ENCODE results near the gene SIM2.

The SIM2 gene

GRCh38 chr21:36717976-36718375, 19.1 kb downstream of the SIM2 start:
- DNase-seq = no peak

- peak; percentile 81 to 83 for DNase-seq
Measured at GRCh38 chr21:36718951-36719501, 20.1 kb downstream of the SIM2 start.

- DNase-seq = peak; percentile 34 to 81
Measured at GRCh38 chr21:36719614-36720013, 20.7 kb downstream of the SIM2 start.

GRCh38 chr21:36721817-36722216, 22.9 kb downstream of the SIM2 start:
- DNase-seq = no peak

- DNase-seq = no peak
Measured at GRCh38 chr21:36722370-36723368, 23.8 kb downstream of the SIM2 start.

GRCh38 chr21:36723371-36723881, 24.5 kb downstream of the SIM2 start:
- DNase-seq = no peak

GRCh38 chr21:36724660-36725059, 25.7 kb downstream of the SIM2 start:
- DNase-seq = no peak

- DNase-seq = no peak
Measured at GRCh38 chr21:36725793-36726386, 27.0 kb downstream of the SIM2 start.

GRCh38 chr21:36727866-36728265, 29.0 kb downstream of the SIM2 start:
- no peak for DNase-seq

- DNase-seq = no peak
Measured at GRCh38 chr21:36728371-36729111, 29.6 kb downstream of the SIM2 start.

GRCh38 chr21:36729310-36729970, 30.5 kb downstream of the SIM2 start:
- no peak for DNase-seq

GRCh38 chr21:36730291-36731281, 31.7 kb downstream of the SIM2 start:
- no peak for DNase-seq

- DNase-seq = no peak
Measured at GRCh38 chr21:36732217-36732616, 33.3 kb downstream of the SIM2 start.

- DNase-seq = no peak
Measured at GRCh38 chr21:36732761-36733160, 33.8 kb downstream of the SIM2 start.

- DNase-seq = no peak
Measured at GRCh38 chr21:36733857-36734256, 34.9 kb downstream of the SIM2 start.

GRCh38 chr21:36734367-36735200, 35.7 kb downstream of the SIM2 start:
- DNase-seq = no peak

- no peak for DNase-seq
Measured at GRCh38 chr21:36735201-36735515, 36.2 kb downstream of the SIM2 start.

GRCh38 chr21:36735724-36736320, 36.9 kb downstream of the SIM2 start:
- DNase-seq = no peak

- no peak for DNase-seq
Measured at GRCh38 chr21:36738489-36739126, 39.7 kb downstream of the SIM2 start.

Measured in NCI-H526 (cell line).